CD4-positive, alpha-beta T cell treated with Interleukin-12 subunit alpha and Interleukin-12 subunit beta, for 1 hour (primary cell): ENCODE data around the gene CHCHD10.
A peak's percentile ranks its signal among the peaks of the same experiment; 100 is the strongest.
"Not testable (repeated sequence)": the region's sequence is repeated elsewhere in the genome, so short reads cannot be mapped to it uniquely, and the experiment has no call there.

ENCODE experiments used
- DNase-seq: peaks from one replicate; pipeline ENCODE4 v3.0.0-alpha.2; 2020

The CHCHD10 gene

GRCh38 chr22:23744485-23744884 is 23.3 kb downstream of the CHCHD10 start:
- DNase-seq: no peak

- no peak for DNase-seq
These were observed 23.8 kb downstream of the CHCHD10 start for GRCh38 chr22:23744001-23744400.

- DNase-seq: no peak
These were observed 24.5 kb downstream of the CHCHD10 start for GRCh38 chr22:23743303-23743705.

GRCh38 chr22:23742505-23743264 is 25.1 kb downstream of the CHCHD10 start:
- no peak for DNase-seq

- no peak for DNase-seq
These were observed 30.1 kb downstream of the CHCHD10 start for GRCh38 chr22:23737696-23738095.

- not testable (repeated sequence) for DNase-seq
These were observed 39.7 kb downstream of the CHCHD10 start for GRCh38 chr22:23728108-23728507.

- DNase-seq: no peak
These were observed 45.0 kb downstream of the CHCHD10 start for GRCh38 chr22:23722724-23723123.

GRCh38 chr22:23722160-23722559 is 45.6 kb downstream of the CHCHD10 start:
- DNase-seq: no peak

GRCh38 chr22:23720855-23721254 is 46.9 kb downstream of the CHCHD10 start:
- DNase-seq: no peak

GRCh38 chr22:23718371-23719165 is 49.2 kb downstream of the CHCHD10 start:
- DNase-seq: no peak

GRCh38 chr22:23716811-23717801 is 50.7 kb downstream of the CHCHD10 start:
- DNase-seq: peak; percentile 86
